AG08395 (cell line): ENCODE data around the gene HNMT.
"Not testable (repeated sequence)": the region's sequence is repeated elsewhere in the genome, so short reads cannot be mapped to it uniquely, and the experiment has no call there.

ENCODE experiments used
- DNase-seq: peaks from one replicate; pipeline ENCODE4 v3.0.0; 2012; ENCODE audit warnings: mixed read lengths, low spot score

HNMT gene

GRCh38 chr2:138043588-138043987, 79.3 kb downstream of the HNMT start:
- DNase-seq: not testable (repeated sequence)

GRCh38 chr2:138058427-138058826, 94.2 kb downstream of the HNMT start:
- DNase-seq: no peak

DNA sequence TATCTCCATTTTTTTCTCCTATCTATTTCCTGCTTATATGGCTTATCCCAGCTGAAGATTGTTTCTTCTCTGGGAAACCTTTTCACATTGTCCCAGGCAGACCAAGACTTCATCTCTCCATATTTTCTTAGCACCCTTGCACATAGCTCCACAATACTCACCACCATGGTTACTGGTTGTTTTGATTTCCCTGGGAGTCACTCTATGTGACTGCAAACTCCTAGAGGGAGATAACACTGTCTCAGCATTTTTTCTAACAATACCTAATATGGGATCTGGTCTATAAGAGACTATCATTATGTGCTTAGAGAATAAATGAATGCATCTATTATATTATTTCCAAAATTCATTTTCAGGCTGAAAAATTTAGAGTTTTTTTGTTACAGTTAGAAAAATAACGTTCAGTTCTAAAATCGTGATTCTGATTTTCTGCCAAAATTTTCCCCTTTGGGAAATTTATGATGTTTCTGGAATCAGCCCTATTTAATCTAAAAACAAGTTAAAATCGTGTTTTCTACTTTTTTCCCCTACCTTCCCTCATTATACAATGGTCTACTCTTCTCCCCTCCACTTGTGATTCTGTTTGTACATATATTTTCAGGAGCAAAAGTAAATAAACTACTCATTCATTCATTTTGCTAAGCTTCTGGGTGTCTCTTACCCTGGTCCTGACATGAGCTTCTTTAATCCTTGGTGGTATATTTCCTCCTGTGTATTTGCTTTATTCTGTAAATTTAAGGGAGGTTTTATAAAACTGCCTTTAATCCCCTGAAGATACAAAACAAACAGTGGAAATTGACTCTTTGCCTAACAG, 95.4 kb downstream of the HNMT start:
- DNase-seq: no peak

- peak; percentile 35 for DNase-seq
These were observed 96.0 kb downstream of the HNMT start for GRCh38 chr2:138060301-138060635.

DNA sequence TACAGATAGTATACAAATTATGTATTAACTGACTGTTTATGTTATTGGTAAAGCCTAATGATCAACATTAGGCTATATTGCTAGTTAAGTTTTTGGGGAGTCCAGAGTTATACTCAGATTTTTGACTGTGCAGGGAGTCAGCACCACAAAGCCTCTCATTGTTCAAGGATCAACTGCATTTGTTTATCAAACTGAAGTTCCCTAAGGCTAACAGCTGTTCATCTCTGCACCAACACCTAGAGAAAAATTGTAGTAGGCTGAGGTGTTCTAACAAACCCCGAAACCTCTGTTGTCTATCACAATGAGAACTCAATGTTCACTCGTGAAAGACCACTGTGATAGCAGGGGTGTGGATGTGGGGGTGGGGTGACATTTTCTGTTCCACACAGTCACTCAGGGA, 97.7 kb downstream of the HNMT start:
- no peak for DNase-seq

GRCh38 chr2:138063181-138063580, 98.9 kb downstream of the HNMT start:
- DNase-seq: no peak
